GM21360 (cell line): ENCODE results near the gene SLC12A3.
"Not testable (repeated sequence)": the region's sequence is repeated elsewhere in the genome, so short reads cannot be mapped to it uniquely, and the experiment has no call there.

ENCODE experiments used
- ATAC-seq: cut with Tn5 transposase; IDR thresholded peaks from one replicate; pipeline ENCODE4 v1.9.1; 2021; ENCODE audit warnings: mild to moderate bottlenecking, moderate library complexity; ENCODE audit not compliant: unreplicated experiment

Gene SLC12A3

DNA sequence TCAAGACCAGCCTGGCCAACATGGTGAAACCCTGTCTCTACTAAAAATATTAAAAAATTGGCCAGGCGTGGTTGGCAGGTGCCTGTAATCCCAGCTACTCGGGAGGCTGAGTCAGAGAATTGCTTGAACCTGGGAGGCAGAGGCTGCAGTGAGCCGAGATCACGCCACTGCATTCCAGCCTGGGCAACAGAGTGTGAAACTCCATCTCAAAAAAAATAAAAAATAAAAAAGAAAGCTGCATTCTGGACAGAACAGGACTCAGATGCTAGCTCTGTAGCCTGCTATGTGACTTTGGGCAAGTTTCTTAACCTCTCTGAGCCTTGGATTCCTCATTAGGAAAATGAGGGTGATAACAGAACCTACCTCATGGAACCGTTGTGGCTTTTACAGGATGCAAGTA is 3.8 kb downstream of the SLC12A3 start:
- not testable (repeated sequence) for ATAC-seq

DNA sequence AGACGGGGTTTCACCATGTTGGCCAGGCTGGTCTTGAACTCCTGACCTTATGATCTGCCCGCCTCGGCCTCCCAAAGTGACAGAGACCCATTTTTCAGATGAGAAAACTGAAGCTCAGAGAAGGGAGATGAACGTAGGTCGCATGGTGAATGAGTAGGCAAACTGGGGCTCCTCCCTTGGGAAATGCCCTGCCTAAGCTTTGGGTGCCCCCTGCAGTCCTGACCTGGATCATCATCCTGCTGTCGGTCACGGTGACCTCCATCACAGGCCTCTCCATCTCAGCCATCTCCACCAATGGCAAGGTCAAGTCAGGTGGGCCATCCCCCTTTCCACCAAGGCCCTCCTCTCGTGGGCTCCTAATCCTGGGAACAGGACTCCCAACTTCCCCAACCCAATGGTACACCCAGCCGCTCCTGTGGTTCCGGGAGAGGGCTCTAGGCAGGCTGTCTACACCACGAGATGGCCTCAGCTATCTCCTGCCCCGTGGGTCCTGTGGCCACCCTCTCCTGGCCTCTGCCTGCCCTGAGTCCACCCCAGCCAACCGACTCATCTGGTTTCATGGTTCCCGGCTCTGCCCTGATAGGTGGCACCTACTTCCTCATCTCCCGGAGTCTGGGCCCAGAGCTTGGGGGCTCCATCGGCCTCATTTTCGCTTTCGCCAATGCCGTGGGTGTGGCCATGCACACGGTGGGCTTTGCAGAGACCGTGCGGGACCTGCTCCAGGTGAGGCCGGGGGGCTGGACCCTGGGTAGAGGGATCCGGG is 4.7 kb downstream of the SLC12A3 start:
- no peak for ATAC-seq

DNA sequence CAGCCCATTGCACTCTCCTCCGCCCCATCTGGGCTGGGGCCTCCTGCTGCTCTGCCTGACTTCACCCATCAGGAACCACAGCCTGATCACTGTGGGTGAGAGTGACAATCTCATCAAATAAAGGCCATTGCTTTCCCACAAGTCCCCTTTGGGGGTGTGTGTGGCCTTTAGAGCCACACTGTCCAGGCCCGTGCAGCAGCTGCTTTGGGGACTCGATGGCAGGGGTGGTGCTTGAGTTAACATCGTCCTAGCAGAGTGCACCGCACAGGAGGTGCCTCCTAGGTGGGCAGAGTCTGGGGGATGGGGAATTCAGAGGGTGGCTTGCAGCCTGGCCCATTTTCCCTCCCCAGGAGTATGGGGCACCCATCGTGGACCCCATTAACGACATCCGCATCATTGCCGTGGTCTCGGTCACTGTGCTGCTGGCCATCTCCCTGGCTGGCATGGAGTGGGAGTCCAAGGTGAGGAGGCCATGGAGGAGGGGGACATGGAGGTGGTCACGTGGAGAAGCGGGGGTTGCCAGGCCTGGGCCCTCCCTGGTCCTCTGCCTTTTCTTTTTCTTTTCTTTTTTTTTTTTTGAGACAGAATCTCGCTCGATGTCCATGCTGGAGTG is 5.4 kb downstream of the SLC12A3 start:
- no peak for ATAC-seq

DNA sequence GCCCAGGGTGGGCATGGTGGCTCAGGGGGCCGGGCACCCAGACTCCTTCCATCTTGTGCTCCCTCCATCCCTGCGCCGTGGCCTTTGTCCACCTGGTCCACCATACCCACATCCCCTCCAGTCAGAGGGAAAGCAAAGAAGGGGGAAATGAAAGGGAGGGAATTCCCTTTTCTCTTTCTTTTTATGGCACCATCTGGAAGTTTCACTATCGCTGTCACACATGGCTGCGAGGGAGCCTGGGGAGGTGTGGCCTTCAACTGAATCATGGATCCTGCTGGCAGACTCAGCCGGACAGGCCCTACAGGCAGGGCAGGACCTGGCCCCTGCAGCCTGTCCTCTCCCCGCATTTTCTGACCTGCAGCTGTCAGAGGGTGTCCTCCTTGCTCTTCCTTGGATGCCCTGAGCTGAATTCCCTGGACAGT is 6.2 kb downstream of the SLC12A3 start:
- no peak for ATAC-seq

DNA sequence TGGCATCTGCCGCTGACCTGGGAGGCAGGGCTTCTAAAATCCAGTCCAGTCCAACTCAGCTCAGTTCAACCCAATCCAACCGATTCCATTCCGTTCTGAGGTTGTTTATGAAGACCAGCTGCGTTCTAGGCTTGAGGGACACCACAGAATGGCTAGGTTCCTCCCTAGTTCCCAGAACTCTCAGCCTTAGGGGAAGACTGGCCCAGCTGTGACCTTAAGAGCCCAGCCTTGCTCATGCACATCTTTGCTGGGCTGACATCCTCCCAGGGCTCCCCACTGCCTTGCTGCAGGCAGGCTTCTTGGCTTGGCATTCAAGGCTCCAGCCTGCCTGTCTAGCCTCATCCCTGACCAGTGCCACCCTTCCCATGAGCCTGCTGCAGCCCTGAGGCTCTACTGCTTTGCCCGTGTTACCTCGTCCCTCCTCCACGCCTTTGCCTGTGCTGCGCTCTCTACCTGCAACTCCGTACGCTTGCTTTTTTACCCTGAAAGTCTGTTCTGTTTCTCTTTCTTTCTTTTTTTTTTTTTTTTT is 7.9 kb downstream of the SLC12A3 start:
- ATAC-seq = no peak

DNA sequence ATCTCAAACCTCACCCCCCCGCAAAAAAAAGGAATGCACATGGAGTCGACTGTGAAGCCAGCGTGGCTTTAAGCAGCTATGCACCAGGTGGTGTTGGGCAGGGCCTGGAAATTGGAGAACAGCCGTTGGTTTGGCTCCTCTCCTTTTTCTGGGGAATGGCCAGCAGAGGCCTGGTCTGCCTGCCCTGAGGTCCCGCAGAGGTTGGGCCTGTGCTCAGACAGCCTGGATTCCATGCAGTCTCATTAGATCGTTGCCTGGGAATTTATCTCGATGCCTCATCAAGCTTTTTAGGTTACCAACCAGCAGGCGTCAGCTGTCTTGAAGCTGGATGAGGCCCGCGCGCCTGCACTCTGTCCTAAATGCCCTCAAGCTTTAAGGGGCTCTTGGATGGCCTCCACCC is 9.8 kb downstream of the SLC12A3 start:
- ATAC-seq = no peak

DNA sequence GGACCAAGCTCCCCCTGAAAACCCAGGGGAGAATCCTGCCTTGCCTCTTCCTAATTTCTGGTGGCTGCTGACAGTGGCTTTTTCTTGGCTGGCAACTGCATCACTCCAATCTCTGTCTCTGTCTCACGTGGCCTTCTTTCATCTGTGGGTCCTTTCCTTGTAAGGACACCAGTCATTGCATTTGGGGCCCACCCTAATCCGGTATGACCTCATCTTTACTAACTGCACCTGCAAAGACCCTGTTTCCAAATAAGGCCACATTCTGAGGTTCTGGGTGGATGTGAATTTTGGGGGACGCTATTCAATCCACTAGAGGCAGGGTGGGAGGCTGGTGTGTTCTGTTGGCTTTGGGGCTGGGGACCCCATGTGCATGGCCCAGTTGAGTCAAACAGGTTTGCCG is 11.0 kb downstream of the SLC12A3 start:
- no peak for ATAC-seq

DNA sequence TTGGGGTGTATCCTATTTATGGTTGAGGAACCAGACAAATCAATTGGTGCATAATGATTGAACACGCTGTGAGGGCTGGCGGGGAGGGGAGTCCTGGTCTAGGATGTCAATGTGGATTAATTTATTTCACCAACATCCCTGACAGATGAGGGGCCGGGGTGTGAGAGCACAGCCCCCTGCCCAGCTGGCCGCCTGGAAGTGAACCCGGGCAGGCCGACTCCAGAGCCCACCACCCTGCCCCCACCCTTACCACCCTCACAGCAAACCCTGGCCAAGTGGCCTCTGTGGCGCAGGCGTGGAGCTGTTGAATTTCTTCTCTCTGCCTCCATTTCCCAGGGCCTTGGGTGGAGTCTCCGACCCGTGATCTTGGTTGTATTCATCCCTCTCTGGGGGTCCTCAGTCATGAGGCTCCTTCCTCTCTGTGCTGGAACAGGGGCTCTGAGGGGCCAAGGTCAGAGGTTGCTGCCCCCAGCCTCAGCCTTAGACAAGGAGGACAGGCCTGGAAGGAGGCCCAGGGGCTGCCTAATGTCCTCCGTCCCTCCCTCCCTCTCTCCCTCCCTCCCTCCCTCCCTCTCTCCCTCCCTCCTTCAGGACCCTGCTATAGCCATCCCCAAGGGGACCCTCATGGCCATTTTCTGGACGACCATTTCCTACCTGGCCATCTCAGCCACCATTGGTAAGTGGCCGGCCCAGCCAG is 12.6 kb downstream of the SLC12A3 start:
- ATAC-seq = no peak

DNA sequence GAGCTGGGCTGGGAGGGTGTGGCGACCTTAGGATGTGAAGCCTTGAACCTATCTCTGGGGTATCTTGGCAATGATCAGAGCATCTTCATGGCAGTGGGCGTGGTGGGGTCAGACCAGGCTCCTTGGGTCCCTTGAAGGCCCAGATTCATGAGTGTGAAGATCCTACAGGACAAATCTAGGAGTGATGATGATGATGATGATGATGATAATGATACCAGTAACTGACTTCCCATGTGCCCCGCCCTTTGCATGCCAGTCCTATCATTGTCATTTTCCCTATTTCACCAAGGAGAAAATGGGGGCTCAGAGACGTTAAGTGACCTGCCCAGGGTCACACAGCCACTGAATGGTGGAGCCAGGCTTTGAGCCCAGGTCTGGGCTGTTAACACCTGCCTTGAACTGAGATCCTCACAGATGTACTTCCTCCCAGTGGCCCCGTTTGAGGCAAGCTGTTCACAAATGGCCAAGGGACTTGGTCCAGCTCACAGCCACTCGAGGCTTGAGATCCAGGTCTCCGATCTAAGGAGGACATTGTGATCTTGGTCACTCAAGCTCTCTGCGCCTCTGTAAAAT is 13.4 kb downstream of the SLC12A3 start:
- ATAC-seq = no peak

DNA sequence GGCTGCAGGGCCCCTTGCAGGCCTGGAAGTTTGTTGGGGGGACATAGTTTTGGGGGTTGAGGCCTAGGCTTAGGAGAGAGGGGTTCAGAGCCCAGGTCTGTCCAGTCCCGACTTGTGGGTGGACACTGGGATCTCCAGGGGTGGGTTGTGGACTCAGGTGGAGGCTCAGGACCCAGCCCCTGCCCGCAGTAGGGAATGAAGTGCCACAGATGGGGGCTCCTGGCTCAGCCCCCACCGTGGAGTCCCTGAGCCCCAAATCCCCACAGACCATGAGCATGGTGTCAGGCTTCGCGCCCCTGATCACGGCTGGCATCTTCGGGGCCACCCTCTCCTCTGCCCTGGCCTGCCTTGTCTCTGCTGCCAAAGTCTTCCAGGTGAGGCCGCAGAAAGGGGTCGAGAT is 14.3 kb downstream of the SLC12A3 start:
- ATAC-seq = no peak

DNA sequence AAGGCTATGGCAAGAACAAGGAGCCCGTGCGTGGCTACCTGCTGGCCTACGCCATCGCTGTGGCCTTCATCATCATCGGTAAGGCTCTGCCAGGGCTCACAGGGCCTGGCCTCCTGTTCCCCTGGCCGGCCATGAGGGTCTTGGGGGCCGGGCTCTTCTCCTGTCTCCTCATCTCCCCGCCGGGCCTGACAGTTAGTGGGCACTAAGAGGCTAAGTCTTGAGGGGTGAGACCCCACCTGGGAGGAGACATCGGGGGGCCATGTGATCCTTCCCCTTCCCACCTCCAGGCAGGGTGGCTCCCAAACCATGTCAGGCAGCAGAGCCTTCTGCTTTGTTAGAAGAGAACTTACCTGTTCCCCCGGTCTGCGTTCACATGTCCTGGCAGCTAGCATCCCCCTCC is 15.2 kb downstream of the SLC12A3 start:
- no peak for ATAC-seq

DNA sequence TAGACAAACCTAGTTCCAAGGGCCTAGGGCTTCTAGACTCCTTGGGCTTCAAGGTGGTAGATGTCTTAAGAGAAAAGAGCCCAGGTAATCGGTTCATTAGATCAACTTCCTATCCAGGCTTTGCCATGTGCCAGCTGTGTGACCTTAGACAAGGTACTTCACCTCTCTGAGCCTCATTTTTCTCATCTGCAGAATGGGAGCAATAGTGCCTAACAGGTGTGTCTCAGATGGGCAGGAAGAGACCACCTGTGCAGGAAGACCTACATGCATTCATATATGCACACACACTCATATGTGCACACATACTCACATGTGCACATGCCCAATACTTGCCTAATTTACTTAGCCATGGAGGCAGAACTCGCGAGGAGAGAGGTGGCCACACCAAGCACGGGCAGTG is 15.7 kb downstream of the SLC12A3 start:
- ATAC-seq = no peak

DNA sequence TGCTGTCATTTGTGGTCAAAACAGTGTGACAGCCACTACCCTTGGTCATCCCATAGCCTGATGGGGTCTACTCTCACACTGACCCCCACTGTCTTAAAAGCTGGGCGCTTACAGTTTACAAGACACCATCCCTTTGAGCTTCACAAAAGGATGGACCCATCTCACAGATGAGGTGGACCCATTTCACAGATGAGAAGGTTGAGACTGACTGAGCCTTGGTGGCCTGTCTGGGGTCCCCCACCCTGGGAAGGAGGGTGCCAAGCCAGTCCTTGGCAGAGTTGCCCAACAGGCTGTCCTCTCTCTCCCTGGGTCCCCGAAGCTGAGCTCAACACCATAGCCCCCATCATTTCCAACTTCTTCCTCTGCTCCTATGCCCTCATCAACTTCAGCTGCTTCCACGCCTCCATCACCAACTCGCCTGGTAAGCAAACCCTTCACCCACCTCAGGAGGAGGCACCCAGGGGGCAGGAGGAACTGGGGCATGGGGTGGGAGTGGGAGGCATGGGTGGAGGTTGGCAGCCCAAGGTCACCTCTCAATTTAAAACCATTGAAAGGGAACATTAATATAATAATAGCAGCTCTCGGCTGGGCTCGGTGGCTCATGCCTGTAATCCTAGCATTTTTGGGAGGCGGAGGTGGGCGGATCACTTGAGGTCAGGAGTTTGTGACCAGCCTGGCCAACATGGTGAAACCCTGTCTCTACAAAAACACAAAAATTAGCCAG is 17.2 kb downstream of the SLC12A3 start:
- no peak for ATAC-seq

DNA sequence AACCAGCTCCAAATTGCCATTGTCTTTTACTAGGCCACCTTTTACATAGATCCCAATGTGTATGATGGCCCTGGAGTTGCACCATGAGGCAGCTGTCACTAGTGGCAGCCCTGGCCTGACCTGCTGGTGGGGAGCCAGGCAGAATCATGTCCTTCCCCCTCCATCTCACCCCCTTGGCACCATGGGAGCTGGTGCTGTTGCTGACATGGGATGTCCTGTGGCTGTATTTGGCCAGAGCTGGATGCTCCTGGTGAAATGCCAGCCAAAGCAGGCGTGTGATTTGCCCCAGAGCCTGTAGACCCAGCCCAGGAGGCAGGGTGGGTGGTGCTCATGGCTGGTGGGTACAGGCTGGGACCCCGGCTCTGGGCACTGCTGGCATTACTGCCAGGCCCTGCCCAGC is 18.6 kb downstream of the SLC12A3 start:
- ATAC-seq = no peak

DNA sequence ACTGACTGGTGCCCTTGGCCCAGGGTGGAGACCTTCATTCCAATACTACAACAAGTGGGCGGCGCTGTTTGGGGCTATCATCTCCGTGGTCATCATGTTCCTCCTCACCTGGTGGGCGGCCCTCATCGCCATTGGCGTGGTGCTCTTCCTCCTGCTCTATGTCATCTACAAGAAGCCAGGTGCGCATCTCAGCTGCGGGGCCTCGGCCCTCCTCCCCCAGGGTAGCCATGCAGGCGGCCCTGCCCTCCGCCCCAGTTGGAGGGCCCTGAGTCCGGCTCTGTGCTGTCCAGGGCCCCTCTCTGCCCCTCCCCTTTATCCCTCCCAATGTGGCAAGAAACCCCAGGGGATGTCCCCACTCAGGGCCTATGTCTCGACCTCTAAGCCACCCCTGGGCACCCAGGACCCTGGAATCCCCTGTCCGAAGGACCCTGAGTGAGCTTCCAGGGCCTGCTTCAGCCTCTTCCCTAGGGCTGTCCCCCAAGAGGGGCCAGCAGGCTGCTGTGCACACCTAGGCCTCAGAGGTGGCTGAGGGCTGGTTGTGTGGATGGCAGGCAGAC is 19.1 kb downstream of the SLC12A3 start:
- no peak for ATAC-seq

DNA sequence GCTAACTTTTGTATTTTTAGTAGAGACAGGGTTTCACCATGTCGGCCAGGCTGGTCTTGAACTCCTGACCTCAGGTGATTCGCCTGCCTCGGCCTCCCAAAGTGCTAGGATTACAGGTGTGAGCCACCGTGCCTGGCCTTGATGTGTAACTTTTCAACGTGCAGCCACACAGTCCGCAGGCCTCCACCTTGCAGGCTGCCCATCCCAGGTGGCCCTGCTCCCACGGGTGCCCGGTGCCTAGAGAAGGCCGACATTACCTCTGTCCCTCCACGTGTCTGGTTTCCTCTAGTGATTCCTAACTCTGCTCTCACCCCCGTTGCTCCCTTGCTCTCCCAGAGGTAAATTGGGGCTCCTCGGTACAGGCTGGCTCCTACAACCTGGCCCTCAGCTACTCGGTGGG is 19.9 kb downstream of the SLC12A3 start:
- ATAC-seq = not testable (repeated sequence)

DNA sequence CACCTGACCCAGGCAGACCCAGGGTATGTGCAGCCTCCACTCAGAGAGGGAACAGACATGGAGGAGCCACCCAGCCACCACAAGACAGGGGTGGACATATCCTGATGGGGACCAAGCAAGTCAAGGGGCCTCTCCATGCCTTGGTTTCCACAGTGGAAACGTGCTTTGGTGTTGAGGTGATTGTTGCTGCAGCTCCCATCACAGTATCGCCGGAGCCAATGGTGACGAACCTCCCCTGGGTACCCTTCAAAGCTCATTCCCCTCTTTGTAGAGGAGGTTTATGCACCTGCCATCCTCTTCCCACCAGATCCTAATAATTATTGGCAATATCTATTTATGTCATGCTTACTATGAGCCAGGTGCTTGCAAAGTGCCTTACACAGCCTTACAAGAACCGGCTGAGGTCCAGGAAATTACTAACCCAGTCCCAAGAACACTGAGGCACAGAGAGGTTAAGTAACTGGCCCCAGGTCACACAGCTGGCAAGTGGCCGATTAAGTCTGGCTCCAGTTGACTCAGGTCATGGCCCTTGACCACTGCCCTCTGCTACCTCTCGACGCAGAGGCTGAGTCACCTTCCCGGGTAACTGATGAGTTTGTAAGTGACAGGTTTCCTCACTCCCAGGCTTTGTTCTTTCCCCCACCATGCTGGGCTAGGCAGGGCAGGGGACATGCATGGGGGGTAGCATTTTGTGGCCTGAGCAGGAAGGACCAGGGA is 20.6 kb downstream of the SLC12A3 start:
- no peak for ATAC-seq

DNA sequence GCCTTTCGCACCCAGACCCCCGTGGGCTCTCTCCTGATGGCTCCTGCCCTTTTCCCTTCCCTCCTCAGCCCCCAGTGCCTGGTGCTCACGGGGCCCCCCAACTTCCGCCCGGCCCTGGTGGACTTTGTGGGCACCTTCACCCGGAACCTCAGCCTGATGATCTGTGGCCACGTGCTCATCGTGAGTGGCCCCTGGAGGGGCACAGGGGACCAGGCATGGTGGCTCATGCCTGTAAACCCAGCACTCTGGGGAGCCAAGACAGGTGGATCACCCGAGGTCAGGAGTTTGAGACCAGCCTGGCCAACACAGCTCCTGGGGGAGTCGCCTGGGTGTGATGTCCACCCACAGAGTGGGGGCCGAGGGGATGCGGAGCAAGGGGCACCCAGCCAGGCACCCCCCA is 21.3 kb downstream of the SLC12A3 start:
- no peak for ATAC-seq

DNA sequence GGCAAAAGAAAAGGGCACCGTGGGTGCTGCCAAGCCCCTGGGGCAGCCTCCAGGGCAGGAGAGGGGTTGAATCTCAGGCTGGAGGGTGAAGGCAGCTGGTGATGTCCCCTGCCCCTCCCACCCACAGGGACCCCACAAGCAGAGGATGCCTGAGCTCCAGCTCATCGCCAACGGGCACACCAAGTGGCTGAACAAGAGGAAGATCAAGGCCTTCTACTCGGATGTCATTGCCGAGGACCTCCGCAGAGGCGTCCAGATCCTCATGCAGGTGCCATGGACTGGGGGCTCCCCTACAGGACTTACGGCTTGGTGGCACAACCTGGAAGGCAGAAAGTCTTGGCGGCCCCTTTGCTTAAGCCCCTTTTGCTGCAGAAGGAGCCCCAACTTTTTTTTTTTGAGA is 21.8 kb downstream of the SLC12A3 start:
- no peak for ATAC-seq

DNA sequence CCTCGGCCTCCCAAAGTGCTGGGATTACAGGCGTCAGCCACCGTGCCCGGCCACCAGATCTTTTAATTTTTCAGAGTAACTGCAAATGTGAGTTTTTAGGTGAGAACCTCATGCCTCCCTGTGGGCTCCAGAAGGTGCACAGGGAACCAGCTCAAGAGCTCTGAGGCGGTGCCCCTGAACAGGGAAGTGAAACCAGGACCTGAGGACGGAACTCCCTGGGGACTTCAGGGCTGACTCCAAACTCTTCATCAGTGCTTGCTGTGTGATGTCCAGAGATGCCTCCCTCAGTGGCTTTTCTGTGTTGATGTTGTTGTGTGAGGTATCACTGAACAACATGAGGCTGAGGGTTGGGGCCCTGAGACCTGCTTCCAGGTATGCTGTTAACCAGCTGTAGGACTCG is 23.8 kb downstream of the SLC12A3 start:
- peak; percentile 87 for ATAC-seq
